ENCODE data around the gene RASGRF2.

DNA sequence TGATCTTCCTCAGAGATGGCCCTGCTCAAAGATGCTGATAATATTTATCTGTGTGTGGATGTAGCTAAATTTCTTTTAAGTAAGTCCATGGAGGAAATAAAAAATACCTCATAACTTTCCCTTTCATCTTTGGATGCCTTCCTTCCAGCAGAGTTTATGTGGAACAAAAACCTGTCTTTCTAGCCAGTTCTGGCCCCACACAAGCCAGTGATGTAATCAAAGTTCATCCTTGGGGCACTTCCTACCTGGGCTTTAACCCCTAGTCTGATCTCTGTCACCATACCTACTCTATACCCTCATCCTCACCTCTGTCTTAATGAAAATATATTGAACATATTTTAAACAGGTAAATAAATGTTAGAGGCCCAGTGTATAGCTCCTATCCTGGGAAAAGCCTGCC lies 39.8 kb upstream of the RASGRF2 start:
- no peak for TF ChIP-seq CTCF (IDR thresholded peaks at IDR 0.05 in 4 of 5, conservative IDR thresholded peaks at IDR 0.05 in 1 of 5)
- no peak for TF ChIP-seq POLR2A (IDR thresholded peaks at IDR 0.05)
